Measurements from ENCODE around the gene PEX10.
A peak's percentile ranks its signal among the peaks of the same experiment; 100 is the strongest.

The PEX10 gene

DNA sequence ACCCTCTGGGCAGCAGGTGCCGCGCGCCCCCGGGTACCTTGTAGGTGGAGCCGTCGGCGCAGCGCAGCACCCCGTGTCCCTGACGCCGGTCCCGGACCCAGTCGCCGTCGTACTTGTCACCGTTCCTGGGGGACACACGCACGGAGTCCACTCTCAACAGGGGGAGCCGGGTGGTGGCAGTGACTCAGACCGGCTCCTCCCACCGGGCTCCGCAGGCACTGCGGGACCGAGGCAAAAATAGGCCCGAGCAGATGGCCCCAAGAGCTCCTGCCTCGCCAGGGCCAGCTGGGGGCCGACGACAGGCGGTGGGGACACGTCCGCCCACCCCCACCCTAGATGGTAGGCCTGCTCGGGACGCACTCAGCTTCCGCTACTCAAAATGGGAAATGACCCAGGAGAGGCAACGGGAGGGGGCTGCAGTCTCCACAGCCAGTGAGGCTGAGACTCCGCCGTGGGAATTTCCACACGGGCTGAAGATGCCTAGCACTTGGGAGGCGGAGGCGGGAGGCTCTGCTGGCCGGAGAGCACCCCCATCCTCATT is 27.4 kb downstream of the PEX10 start:
- no peak for DNase-seq

DNA sequence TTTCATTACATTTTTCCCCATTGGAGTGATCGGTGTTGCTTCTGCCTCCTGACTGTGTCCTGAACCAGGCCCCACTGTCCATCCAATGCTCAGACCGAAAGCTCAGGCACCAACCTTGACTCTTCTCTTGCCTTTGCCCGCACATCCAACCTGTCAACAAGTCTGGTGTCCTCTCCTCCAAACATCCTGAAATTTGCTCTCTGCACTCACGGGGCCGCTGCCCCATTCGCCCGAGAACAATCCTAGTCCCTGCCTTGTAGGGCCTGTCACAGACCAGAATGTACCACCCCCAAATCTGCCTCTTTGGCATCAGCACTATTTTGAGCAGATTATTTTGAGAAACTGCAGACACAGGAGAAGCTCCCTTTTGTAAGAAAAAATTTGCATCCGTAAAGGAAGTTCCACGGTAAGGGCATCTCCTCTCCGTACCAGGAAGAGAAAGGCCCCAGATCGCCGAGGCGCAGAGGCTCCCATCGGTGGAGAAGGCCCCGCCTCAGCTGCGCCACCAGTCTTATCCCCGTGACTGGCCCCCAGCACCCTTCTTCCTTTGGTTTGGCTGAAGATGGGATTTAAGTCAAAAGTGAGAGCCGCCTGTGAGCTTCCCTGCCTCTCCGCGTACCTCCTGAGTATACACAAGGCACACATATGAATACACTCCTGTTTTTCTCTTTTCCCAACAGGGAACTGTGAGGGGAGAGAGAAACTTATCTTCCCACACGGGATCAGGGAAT is 28.1 kb downstream of the PEX10 start:
- DNase-seq: no peak

DNA sequence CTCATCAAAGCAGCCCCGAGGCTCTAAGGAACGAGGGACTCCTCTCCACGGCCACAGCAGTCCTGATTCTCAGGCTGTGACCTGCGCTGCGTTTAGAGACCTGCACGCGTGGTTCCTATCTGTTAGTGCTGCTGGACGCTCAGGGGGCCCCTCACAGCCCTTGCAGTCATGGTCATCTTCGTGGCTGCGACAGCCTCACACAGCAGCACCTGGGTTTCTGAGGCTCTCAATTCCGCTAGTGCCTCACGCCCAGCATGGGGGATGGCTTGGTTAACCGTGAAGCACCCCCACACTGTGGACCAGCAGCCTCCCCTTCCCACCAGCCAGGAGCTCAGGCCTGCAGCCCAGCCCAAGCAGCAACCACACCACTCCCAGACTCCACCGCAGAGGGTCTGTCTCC is 28.8 kb downstream of the PEX10 start:
- no peak for DNase-seq

DNA sequence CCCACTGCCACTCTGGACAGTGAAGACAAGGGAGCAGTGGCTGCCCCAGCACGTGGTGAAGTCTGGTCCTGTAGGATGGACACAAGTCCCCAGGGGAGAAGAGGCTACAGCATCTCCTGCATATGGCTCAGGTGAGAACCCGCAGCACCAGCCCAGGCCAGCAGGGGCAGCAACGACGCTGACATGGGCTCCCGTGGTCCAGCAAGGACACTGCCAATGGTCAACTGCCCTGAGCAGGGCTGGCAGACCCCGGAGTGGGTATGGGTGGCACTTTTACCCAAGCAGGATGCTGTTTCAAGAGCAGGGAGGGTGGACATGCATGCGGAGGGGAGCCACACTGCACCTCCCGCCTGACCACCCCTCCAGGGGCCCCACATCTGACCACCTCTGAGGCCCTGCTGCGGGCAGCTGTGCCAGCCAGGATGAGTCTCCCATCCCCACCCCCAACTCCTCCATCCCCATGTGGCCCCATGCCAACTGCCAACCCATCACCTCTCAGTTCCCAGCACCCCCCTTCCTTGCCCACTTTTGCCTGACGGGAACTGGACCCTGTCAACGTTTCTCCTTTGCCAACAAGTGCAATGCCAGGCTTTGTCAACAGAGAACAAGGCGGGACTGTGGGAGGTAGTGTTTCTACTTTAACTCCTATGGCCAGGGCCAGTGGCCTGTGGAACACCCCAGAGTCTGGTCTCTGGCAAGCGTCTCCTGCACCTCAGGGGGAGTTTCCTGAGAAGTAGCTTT is 29.6 kb downstream of the PEX10 start:
- peak in 1 of 2 experiments; percentile 14 for DNase-seq

DNA sequence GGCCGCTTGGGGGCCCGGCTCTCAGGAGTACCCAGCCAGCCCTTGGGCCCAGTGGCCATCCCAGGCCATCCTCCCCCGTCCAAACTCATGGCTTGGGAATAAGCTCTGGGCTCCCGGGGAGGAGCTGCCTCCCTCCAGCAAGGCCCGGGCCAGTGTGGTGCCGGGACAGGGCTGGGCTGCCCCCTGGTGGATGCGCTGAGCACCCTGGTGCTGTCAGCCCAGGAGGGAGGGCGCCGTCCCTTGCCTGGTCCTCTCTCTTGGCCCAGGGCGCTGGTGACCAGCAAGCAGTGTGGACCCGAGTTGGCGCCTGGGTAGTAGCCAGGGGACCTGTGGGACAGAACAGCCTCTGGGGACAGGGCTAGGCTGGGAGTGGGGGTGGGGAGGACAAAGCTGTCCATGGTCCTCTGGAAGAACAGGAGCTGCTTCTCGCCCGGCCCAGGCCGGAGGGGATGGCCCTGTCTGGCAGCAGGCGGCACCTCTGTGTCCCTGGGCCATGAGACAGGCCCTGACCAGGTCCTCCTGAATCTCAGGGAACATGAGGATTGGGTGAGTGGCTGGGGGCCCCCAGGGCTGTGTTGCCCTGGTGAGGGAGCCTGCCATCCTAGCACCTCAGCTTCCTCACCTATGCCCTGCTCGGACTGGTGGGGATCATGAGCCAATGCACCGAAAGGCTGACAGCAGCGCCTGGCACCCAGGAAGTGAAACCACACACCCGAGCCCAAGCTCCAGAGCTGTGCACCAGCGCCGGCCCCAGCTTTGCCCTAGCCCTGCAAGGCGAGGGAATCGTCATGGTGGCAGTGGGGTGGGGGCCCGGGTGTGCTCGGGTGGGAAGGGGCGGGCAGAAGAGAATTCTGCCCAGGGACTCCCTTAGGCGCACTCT is 30.4 kb downstream of the PEX10 start:
- peak; percentile 70 for DNase-seq

DNA sequence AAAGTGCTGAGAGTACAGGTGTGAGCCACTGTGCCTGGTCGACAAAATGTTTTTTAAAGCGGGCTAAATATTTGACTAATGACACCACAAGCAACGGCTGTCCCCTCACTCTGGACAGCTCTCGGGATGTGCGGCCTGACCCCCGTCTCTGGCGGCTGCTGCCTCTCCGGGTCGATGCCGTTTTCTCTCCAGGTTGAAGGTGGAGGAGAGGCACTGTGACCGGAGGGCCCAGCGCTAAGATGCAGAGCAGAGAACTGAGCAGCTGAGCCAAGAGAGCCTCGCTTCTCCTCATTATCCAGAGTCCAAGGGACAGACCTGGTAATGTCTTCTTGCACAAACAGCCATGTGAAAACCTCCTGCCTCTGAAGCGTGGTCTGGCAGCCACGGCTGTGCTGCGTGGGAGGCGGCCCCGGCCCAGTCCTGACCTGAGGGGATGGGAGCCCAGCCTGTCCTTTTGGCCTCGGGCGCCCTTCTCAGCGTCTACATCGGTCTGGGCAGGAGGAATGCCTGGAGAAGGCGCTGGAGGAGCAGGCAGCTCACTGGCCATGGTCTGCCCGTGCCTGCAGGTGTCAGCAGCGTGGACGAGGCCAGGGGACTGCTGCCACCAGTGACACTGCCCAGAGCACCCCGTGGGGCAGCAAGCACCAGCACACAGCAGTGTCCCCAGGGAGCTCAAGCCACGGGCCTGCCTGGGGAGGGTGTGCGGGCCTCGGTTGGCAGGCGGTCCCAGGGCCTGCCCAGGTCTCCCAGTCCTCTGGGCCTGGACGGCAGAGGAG is 31.4 kb downstream of the PEX10 start:
- no peak for DNase-seq

DNA sequence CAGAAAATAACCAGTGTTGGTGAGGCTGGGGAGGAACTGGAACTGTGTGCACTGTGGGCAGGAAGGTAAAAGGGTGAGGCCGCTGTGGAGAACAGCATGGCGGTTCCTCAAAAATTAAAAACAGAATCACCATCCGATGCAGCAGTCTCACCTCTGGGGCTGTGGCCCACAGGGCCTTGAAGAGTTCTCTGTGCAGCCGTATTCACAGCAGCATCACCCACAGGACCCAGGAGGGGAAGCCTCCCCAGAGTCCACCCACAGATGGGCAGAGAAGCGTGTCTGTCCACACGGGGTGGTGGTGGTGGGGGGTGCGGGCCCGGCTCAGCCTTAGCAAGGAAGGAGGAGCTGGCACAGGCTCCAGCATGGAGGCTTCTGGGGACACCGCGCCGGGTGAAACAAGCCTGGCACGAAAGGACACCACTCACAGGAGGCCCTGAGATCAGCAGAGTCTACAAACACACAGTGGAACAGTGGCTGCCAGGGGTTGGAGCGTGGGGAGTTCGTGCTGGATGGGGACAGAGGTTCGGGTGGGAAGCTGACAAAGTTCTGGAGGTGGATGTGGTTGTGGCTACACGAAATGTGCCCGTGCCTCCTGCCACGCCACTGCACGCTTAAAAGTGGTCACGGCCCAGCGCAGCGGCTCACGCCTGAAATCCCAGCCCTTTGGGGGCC is 32.5 kb downstream of the PEX10 start:
- no peak for DNase-seq

DNA sequence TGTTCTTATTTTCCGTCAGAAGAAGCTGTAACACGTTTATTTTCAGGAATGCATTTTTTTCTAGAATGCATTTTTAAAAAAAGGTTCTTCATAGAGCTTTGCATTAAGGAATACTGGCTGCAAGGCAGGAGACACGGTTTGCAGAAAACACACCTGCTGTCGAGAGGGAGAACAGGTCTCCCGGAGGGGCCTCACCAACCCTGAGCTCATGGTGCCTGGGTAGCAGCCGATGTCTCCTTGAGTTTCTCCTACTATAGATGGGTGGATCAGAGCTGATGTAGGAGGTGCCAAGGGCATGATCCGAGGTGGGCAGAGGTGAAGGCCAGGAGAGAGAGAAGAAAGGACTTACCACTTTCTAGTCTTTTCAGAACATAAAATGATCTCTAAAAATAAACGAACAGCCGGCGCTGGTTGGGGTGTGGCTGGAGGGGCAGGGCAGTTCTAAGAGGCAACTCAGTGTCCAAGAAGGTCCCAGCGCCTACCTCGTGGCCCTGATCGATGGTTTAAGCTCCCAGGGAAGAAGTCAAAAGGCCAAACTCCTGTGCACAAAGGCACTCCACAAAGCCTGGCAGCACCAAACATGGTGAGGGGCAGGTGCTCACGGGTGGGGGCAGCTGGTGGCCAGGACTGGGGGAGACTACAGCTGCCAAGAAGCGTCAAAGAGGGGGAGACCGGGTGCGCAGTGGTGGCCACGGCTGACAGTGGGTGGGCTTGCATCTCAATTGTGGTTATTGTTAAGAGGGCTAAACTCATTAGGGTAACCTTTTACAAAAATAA is 33.2 kb downstream of the PEX10 start:
- DNase-seq: no peak

DNA sequence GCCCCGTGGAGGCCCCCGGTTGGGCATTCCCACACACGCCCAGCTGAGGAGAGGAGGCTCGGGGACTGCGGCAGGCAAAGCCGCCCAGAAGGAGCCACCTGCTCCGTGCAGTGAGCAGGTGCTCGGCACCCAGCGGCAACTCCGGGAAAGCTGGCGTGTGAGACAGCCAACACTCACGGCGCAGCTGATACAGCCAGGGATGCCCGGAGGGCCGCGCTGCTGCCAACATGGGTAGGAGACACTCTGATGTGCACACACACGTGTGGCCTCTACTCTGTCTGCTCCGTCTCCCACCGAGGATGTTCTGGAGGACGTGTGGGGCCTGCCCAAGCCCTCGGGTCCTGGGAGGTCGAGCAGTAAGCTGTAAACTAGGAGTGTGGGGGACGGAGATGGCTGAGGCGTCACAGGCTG is 33.9 kb downstream of the PEX10 start:
- no peak for DNase-seq

DNA sequence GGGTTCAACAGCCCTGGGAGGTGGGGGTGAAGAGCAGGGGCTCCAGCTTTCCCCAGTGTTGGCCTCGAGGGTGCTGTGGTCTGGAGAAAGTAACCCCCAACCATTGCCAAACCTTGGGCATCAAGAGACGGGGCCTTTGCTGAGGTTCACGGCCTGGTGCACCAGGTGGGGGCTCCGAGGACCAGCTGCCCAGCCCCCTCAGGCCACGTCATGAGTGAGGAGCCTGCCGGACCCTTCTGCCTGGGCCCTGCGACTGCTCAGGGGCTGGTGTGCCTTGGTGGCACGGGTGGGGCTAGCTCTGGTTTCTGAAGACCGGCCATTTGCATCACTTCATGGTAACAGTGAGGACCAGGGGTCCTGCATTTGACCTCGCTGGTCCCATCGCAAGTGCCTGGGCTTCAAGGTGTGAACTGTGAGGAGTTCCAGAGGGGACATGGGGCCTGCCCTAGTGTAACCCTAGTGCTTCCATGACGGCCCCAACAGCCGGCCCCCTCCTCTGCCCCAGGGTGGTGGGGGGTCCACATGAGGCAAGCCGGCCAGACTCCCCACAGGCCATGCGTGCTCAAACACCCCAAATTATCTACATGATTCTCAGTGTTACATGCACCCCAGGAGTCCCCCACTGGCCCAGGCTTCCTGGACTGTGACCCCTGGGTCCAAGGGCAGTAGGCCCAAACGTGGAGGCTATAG is 34.5 kb downstream of the PEX10 start:
- no peak for DNase-seq

DNA sequence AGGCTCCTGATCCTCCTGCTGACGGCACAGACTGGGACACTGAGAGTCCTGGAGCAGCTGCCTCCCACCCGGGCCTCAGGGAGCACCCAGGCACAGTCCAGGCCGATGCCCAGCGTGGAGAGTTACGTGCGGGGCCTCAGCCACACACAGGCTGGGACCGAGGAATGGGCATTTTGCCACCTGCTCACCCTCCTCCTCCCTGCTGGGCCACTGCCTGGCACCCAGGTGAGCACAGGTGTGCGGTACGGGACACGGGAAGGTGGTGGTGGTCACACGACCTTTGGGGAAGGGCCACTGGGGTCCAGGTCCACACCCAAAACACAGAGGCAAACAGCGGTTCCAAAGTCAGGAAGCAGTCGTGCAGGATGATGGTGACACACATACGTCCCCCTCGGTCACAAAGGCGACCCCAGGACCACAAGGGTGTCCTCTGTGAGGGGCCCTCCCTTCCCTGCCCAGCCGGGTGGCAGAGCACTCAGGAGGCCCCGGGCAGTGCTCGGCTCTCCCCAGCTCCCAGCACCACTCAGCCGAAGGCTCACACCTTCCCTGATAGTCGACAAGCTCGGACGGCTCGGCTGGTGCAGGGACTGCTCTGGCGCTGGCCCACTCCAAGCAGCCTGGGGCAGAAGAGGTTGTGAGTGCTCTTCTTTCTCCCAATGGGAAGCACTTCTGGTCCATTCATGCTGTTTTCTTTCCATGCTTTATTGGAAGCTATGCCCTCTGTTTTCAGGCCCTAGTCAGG is 35.3 kb downstream of the PEX10 start:
- no peak for DNase-seq

DNA sequence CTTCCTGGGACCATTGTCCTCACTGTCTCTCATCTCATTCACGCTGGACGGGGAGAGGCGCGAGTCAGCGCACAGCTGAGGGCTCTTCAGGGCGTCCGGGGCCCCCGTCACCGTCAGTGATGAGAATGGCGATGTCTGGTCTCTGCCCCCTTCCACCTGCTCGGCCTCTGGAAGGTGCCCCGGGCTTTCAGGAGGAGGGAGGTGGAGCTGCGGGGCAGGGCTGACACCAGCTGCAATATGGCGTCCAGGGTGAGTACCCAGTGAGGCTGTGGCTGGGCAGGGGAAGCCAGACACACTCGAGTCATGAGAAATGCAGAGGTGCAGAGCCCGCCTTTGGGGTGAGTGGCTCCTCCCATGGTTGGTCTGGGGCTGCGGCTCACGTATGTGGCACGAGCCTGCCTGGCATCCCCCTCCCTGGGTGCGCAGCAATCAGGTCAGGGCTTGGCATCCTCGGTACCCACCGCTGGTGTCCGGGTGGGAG is 36.1 kb downstream of the PEX10 start:
- DNase-seq: no peak

DNA sequence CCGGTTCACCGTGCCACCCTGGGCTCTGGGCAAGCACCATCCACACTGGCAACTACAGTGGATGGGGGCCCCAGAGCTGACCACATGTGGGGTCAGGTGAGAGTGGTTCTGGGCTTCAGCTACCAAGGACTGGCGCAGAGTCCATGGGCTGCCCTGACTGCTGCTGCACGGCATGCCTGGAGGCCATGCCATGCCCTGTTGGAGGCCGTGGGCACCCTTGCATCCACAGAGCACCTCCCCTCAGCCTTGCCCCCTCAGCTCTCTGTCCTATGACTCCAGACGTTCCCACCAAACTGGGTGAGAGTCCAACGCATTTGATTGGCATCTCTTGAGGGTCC is 36.5 kb downstream of the PEX10 start:
- no peak for DNase-seq

DNA sequence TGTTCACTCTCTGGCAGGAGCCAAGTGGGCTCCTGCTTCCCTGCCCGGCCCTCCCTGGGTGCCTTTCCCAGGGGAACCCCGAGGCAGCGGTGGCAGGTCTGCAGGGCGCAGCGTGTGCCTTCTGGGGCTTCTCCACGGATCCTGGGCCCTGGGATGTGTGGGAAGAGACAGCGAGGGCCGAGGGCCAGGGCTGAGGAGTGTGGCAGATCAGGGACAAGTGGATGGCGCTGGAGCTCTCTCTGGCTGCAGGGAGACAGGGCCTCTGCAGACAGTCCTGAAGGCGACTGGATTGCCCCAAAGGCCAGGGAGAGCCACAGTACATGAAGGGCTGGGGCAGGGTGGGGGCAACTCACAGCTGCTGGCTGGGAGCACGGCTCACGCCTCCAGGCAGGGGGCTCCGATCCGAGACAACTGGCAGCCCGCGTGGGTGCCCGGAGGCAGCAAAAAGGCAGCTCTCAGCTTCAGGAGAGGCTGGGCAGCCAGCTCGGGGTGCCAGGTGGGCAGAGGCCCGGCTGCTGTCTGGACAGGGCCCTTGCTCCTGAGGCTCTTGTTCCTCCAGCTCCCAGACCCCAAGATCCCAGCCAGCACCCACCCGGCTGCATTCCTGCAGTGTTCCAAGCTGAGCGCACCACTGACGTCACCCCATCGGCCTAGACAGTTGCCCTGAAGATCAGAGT is 37.0 kb downstream of the PEX10 start:
- DNase-seq: no peak

DNA sequence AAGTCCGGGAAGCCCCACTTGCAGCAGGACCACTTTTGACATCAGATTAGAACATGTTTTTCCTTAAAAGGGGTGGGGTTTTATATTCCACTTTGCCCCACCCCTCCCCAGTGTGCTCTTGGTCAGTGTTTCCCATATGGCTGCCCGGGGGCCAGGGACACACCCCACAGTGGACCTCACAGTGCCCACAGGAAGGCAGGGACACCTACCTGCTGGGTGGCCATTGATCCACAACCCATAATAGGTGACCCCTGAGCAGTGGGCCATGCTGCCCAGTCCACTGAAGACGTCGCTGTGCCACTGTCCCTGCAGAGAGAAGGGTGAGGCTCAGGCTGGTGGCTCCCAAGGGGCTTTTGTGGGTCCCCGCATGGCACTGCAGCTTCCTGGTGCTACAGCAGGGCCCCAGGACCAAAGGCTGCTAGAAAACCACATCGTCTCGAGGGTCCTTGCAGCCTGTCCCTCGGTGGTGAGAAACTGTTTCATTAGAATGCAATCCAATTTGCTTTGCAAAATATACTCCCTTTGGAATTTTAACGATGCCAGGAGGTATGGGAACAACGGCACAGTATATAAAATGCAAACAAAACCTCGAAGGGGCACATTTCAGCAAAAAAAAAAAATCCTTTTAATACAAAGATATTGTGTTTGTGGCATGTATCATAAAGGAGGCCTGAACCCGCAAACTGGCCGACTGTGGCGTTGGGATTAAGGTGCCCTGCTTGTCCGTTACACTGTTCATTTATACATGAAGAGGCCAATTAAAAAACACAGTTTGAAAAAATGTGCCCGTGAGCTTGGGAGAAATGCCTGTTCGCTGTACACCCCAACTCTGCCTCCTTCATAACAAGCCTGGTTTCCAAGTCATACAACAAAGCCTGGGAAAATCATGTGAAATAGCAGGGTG is 37.9 kb downstream of the PEX10 start:
- no peak for DNase-seq

DNA sequence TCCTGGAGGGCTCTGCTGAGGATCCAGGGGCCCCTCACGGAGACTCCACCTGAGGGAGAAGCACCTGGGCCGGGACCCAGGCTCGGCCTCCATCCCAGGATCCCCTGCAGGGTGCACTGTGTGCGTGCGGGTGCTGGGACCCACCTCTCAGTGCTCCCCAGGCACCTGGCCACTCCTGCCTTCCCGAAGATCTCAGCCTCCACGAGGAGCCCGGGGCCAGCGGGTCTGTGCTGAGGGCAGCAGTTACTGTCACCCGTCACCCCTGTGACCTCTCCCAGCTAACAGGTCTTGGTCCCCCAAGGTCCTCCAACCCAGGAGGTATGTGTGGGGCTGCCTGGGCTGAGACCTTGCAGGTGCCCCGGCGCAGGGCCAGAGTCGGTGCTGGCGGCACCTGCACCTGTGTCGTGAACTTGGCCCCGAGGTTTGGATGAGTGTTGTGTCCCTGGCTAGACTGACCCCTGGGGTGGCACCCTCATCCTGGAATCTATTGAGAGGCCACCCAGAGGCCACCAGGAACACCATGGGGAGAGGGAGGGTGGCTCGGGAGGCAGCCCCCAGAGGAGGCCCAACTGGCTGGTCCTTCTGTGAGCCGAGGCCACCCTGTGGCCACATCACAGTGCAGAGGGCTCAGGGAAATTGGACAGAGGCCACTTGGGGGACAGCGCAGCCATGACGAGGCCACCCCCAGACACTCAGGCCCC is 38.7 kb downstream of the PEX10 start:
- no peak for DNase-seq

Data from activated CD4-positive, alpha-beta T cell treated with anti-CD3 and anti-CD28 coated beads, Interleukin-2, amount 50 U/mL, for 4 hours (primary cell).